GM08714 (cell line): ENCODE data around the gene STN1.

Experiments used
- H3K4me3 ChIP-seq: fragments of 200-500 bp; sonication (Bioruptor generic); 2 replicates; pipeline ENCODE4 v1.5.1; 2014; ENCODE audit warnings: mild to moderate bottlenecking, low read length, inconsistent platforms
- ZNF274 ChIP-seq: IDR thresholded peaks from 2 replicates; pipeline ENCODE4 v1.6.1; 2012; ENCODE audit warnings: mild to moderate bottlenecking, low read depth, low read length

STN1 gene

GRCh38 chr10:103934308-103934707 lies 16.3 kb upstream of the STN1 start:
- no peak overlapping the region for H3K4me3 ChIP-seq
- no peak for TF ChIP-seq ZNF274

- no peak for TF ChIP-seq ZNF274
- H3K4me3 ChIP-seq, result no peak overlapping the region
Measured at GRCh38 chr10:103933557-103934121, 15.7 kb upstream of the STN1 start.

GRCh38 chr10:103932971-103933370 lies 15.0 kb upstream of the STN1 start:
- TF ChIP-seq ZNF274, result no peak
- H3K4me3 ChIP-seq, result no peak overlapping the region

- H3K4me3 ChIP-seq, result no peak overlapping the region
- TF ChIP-seq ZNF274, result no peak
Measured at GRCh38 chr10:103932271-103932670, 14.3 kb upstream of the STN1 start.

- TF ChIP-seq ZNF274, result no peak
- no peak overlapping the region for H3K4me3 ChIP-seq
Measured at GRCh38 chr10:103931603-103932002, 13.6 kb upstream of the STN1 start.

- TF ChIP-seq ZNF274, result no peak
- H3K4me3 ChIP-seq, result no peak overlapping the region
Measured at GRCh38 chr10:103930881-103931280, 12.9 kb upstream of the STN1 start.

- no peak for TF ChIP-seq ZNF274
- no peak overlapping the region for H3K4me3 ChIP-seq
Measured at GRCh38 chr10:103930449-103930848, 12.5 kb upstream of the STN1 start.

GRCh38 chr10:103929381-103929921 lies 11.5 kb upstream of the STN1 start:
- TF ChIP-seq ZNF274, result no peak
- H3K4me3 ChIP-seq, result no peak overlapping the region

GRCh38 chr10:103928784-103929183 lies 10.8 kb upstream of the STN1 start:
- TF ChIP-seq ZNF274, result no peak
- H3K4me3 ChIP-seq, result no peak overlapping the region

GRCh38 chr10:103926722-103927319 lies 8.8 kb upstream of the STN1 start:
- no peak for TF ChIP-seq ZNF274

GRCh38 chr10:103925591-103925990 lies 7.6 kb upstream of the STN1 start:
- no peak overlapping the region for H3K4me3 ChIP-seq
- TF ChIP-seq ZNF274, result no peak

More at GRCh38 chr10:103926722-103927319, 8.8 kb upstream of the STN1 start:
- H3K4me3 ChIP-seq, result no peak overlapping the region

GRCh38 chr10:103923502-103923901 lies 5.5 kb upstream of the STN1 start:
- H3K4me3 ChIP-seq, result no peak overlapping the region
- TF ChIP-seq ZNF274, result no peak

- TF ChIP-seq ZNF274, result no peak
- H3K4me3 ChIP-seq, result no peak overlapping the region
Measured at GRCh38 chr10:103922659-103923058, 4.7 kb upstream of the STN1 start.

GRCh38 chr10:103921750-103922195 lies 3.8 kb upstream of the STN1 start:
- no peak overlapping the region for H3K4me3 ChIP-seq
- no peak for TF ChIP-seq ZNF274

- TF ChIP-seq ZNF274, result no peak
Measured at GRCh38 chr10:103921248-103921647, 3.3 kb upstream of the STN1 start.

More at GRCh38 chr10:103921248-103921647, 3.3 kb upstream of the STN1 start:
- no peak overlapping the region for H3K4me3 ChIP-seq
